T-helper 2 cell treated with Interferon-gamma antibody and Interleukin-4, amounts not matched to agents 5 μg/mL and 100 μg/mL, for 36 hours (primary cell): ENCODE measurements around the gene UNC45A.
A peak's percentile ranks its signal among the peaks of the same experiment; 100 is the strongest.

Experiments used
- DNase-seq: peaks from one replicate; pipeline ENCODE4 v3.0.0; 2021; ENCODE audit warnings: low spot score
- H3K27ac Mint-ChIP-seq: one replicate; pipeline ENCODE4 v1.8.0; 2021; ENCODE audit warnings: mild to moderate bottlenecking, mixed read lengths
- H3K27me3 Mint-ChIP-seq: one replicate; pipeline ENCODE4 v1.8.0; 2021; ENCODE audit warnings: low read depth, mixed read lengths
- H3K36me3 Mint-ChIP-seq: one replicate; pipeline ENCODE4 v1.8.0; 2021; ENCODE audit warnings: low read depth, mixed read lengths
- H3K4me1 Mint-ChIP-seq: one replicate; pipeline ENCODE4 v1.8.0; 2021; ENCODE audit warnings: low read depth, mixed read lengths
- H3K4me3 Mint-ChIP-seq: one replicate; pipeline ENCODE4 v1.8.0; 2022; ENCODE audit warnings: mild to moderate bottlenecking, moderate library complexity, mixed read lengths
- H3K9me3 Mint-ChIP-seq: one replicate; pipeline ENCODE4 v1.8.0; 2021; ENCODE audit warnings: mixed read lengths

UNC45A gene

DNA sequence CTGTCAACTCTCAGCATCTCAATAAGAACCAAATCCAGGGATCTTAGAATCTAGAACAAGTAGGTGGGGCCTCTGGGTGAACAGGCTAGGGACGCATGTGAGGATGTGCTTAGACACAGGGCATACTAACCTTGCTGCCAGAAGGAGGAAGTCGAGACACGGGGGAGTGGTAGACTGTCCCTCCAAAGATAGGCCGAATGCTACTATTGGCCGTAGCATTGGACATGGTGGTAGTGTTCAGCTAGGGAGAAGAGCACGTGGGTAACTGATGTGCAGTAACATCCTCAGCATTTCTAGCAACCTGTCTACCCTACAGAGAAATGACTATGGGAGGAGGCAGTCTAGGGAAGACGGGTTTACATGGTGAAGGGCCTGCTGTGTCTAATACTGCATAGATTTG, 35.2 kb downstream of the UNC45A start:
- H3K27me3 Mint-ChIP-seq: no peaks in the 10 kb centered on the region

GRCh38 chr15:90972133-90972532, 37.0 kb downstream of the UNC45A start:
- H3K27me3 Mint-ChIP-seq: no peaks in the 10 kb centered on the region
- no peaks in the 10 kb centered on the region for H3K4me1 Mint-ChIP-seq
- no peak for DNase-seq
- H3K4me3 Mint-ChIP-seq: no peak overlapping the region
- no peaks in the 10 kb centered on the region for H3K9me3 Mint-ChIP-seq
- peaks cover 71% of the 10 kb centered on the region for H3K36me3 Mint-ChIP-seq
- H3K27ac Mint-ChIP-seq: no peak overlapping the region

More for the DNA sequence above, 35.2 kb downstream of the UNC45A start:
- Mint-ChIP-seq H3K36me3 (peaks cover 70% of the 10 kb centered on the region), H3K4me1 (no peaks in the 10 kb centered on the region), H3K27ac (no peak overlapping the region), H3K9me3 (no peaks in the 10 kb centered on the region), H3K4me3 (no peak overlapping the region)
- no peak for DNase-seq

DNA sequence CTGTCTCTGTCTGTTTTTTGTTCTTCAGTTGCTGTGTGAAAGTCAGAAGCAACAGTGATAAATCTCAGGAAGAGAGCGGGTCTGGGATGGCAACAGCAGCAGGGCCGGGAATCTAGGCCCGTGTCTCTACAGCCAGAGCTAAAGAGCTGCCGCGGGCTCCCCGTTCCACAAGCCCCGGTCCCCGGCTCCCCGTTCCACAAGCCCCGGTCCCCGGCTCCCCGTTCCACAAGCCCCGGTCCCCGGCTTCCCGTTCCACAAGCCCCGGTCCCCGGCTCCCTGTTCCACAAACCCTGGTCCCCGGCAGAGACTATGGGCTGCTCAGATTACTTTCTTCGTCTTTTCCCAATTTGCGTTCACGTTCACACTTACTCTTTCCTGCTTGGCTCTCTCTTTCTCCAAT, 39.1 kb downstream of the UNC45A start:
- no peak overlapping the region for H3K4me3 Mint-ChIP-seq
- no peaks in the 10 kb centered on the region for H3K9me3 Mint-ChIP-seq
- H3K36me3 Mint-ChIP-seq: peaks cover 68% of the 10 kb centered on the region
- no peak for DNase-seq
- no peaks in the 10 kb centered on the region for H3K4me1 Mint-ChIP-seq
- H3K27ac Mint-ChIP-seq: no peak overlapping the region
- H3K27me3 Mint-ChIP-seq: no peaks in the 10 kb centered on the region

DNA sequence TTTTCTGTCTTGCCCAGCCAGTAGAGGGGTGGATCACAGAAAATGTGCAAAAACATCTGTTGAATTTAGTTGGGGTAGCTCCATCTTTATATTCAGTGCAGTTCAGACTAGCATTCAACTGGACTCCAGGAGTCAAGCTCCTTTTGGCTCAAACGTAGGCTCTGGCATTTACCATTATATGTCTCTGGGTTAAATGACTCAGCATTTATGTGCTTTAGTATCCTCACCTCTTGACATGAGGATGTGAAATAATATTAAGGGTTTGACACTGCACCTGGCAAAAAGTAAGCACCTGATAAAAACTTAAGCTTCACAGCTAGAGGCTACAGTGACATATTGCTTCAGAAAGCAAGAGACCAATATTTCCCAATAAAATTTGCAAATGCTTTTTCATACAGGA, 44.5 kb downstream of the UNC45A start:
- Mint-ChIP-seq H3K27me3 (no peaks in the 10 kb centered on the region), H3K9me3 (no peaks in the 10 kb centered on the region), H3K4me1 (peaks cover 23% of the 10 kb centered on the region), H3K27ac (peak overlapping the region; percentile 27), H3K4me3 (no peak overlapping the region), H3K36me3 (peaks cover 79% of the 10 kb centered on the region)
- DNase-seq: no peak

GRCh38 chr15:90981681-90982080, 46.6 kb downstream of the UNC45A start:
- Mint-ChIP-seq H3K9me3 (no peaks in the 10 kb centered on the region), H3K27me3 (no peaks in the 10 kb centered on the region), H3K4me3 (no peak overlapping the region), H3K27ac (no peak overlapping the region), H3K4me1 (peaks cover 25% of the 10 kb centered on the region), H3K36me3 (peaks cover 70% of the 10 kb centered on the region)
- no peak for DNase-seq

GRCh38 chr15:90982135-90982534, 47.0 kb downstream of the UNC45A start:
- no peaks in the 10 kb centered on the region for H3K27me3 Mint-ChIP-seq
- H3K9me3 Mint-ChIP-seq: no peaks in the 10 kb centered on the region
- H3K27ac Mint-ChIP-seq: peak overlapping the region; percentile 39
- H3K4me1 Mint-ChIP-seq: peaks cover 26% of the 10 kb centered on the region
- peaks cover 67% of the 10 kb centered on the region for H3K36me3 Mint-ChIP-seq
- DNase-seq: no peak
- H3K4me3 Mint-ChIP-seq: no peak overlapping the region

GRCh38 chr15:90986790-90987507, 51.9 kb downstream of the UNC45A start:
- no peak for DNase-seq
- Mint-ChIP-seq H3K4me3 (no peak overlapping the region), H3K27ac (peak overlapping the region; percentile 78), H3K36me3 (peaks cover 37% of the 10 kb centered on the region), H3K9me3 (no peaks in the 10 kb centered on the region), H3K27me3 (no peaks in the 10 kb centered on the region), H3K4me1 (peaks cover 49% of the 10 kb centered on the region)

DNA sequence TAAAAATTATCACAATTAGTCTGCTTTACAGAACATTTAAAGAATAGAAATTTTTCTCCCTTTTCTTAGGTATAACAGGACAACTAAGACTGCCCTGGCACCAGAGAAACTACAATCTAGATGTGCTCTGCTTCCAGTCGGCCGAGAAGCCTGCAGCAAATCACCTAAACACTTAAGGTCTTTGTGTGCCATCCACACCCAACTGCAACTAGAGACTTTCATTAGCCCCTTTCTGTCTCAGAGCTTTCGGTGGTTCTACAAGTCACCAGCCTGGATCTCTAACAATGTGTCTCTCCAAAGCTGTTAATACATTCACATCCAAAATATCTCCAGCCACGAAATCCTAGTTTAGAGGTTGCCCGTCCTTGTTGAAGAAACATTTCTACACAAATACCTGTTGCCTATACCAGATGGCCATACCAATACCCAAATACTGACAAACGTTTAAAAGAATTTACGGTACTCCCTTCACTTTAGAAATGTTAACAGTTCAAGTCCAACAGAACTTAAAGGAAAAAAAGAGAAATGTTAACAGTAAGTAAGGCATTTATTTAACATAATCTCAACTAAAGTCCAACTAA, 52.6 kb downstream of the UNC45A start:
- Mint-ChIP-seq H3K36me3 (peaks cover 36% of the 10 kb centered on the region), H3K27me3 (no peaks in the 10 kb centered on the region), H3K4me1 (peaks cover 50% of the 10 kb centered on the region), H3K27ac (peak overlapping the region; percentile 58), H3K9me3 (no peaks in the 10 kb centered on the region), H3K4me3 (peak overlapping the region; percentile 11)
- DNase-seq: no peak

DNA sequence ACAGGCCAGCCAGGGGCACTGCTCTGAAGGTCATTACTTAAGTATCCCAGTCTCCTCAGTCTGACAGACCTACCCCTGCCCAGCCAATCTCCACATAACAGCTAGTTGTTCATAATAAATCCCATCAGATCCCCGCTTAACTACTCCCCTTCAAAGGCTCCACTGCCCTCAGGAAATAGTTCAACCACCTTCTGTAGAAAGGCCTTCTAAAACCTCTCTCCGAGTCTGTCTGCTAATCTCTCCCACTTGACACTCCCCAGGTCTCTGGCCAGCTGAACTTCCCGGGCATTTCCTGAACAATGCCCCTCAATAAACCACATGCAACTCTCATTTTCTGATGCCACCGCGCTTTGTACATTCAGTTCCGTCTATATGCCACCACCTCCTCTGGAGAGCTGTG, 53.2 kb downstream of the UNC45A start:
- no peaks in the 10 kb centered on the region for H3K9me3 Mint-ChIP-seq
- peak overlapping the region; percentile 34 for H3K4me3 Mint-ChIP-seq
- peaks cover 34% of the 10 kb centered on the region for H3K36me3 Mint-ChIP-seq
- no peaks in the 10 kb centered on the region for H3K27me3 Mint-ChIP-seq
- H3K4me1 Mint-ChIP-seq: peaks cover 47% of the 10 kb centered on the region
- H3K27ac Mint-ChIP-seq: peak overlapping the region; percentile 79
- DNase-seq: no peak

DNA sequence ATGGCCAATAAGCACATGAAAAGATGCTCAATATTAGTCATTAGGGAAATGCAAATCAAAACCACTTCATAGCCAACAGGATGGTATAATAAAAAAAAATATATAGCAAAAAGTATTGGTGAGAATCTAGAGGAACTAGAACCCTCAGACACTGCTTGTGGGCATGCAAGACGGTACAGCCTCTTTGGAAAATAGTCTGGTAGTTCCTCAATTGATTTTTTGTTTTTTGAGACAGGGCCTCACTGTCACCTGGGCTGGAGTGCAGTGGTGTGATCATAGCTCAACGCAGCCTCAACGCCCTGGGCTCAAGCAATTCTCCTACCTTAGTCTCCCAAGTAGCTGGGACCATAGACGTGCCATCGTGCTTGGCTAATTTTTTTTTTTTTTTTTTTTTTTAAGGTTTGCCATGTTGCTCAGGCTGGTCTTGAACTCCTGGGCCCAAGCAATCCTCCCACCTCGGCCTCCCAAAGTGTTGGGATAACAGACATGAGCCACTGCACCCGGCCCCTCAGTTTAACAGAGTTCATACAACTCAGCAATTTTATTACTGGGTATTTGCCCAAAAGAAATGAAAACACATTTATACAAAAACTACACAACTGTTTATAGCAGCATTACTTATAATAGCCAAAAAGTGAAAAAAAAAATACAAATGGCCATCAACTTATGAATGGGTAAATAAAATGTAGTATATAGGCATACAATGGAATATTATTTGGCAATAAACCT, 54.1 kb downstream of the UNC45A start:
- Mint-ChIP-seq H3K36me3 (peaks cover 32% of the 10 kb centered on the region), H3K27me3 (no peaks in the 10 kb centered on the region), H3K4me3 (peak overlapping the region; percentile 34), H3K27ac (peak overlapping the region; percentile 79), H3K9me3 (no peaks in the 10 kb centered on the region), H3K4me1 (peaks cover 45% of the 10 kb centered on the region)
- DNase-seq: no peak

GRCh38 chr15:90990446-90990845, 55.4 kb downstream of the UNC45A start:
- no peaks in the 10 kb centered on the region for H3K9me3 Mint-ChIP-seq
- DNase-seq: no peak
- no peak overlapping the region for H3K4me3 Mint-ChIP-seq
- no peaks in the 10 kb centered on the region for H3K27me3 Mint-ChIP-seq
- no peak overlapping the region for H3K27ac Mint-ChIP-seq
- H3K4me1 Mint-ChIP-seq: peaks cover 45% of the 10 kb centered on the region
- peaks cover 29% of the 10 kb centered on the region for H3K36me3 Mint-ChIP-seq

DNA sequence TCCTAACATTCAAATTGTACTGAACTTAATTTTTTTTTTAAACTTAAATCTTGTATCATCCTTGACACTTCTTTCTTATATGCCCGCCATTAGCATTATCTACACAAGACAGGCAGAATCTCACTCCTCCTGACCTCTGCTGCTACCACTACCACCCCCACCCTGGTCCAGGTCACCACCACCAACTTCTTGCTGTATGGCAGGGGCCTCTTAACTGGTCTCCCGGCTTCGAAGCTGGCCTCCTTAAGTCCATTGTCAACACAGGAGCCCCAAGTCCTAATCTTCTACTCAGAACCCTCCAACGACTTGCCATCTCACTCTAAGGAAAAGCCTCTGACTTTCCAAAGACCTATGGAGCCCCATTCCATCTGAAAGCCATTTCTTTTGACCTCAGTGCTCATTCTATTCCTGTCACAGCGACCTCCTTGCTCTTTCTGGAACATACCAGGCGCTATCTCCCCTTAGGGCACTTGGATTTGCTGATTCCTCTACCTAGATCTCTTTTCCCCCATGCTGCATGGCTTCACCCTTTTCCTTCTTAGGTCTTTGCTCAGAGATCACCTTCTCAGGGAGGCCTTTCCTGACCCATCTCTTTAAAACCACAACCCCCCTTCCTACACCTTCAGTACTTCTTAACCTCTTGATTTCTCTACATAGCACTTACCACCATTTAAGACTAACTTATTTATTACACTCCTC, 56.7 kb downstream of the UNC45A start:
- DNase-seq: no peak
- Mint-ChIP-seq H3K4me1 (peaks cover 49% of the 10 kb centered on the region), H3K36me3 (peaks cover 28% of the 10 kb centered on the region), H3K9me3 (no peaks in the 10 kb centered on the region), H3K27ac (peak overlapping the region; percentile 46), H3K4me3 (peak overlapping the region; percentile 38), H3K27me3 (no peaks in the 10 kb centered on the region)

GRCh38 chr15:90994059-90994416, 59.0 kb downstream of the UNC45A start:
- DNase-seq: no peak
- peaks cover 33% of the 10 kb centered on the region for H3K4me1 Mint-ChIP-seq

More at GRCh38 chr15:90994059-90994416, 59.0 kb downstream of the UNC45A start:
- Mint-ChIP-seq H3K9me3 (no peaks in the 10 kb centered on the region), H3K27ac (peak overlapping the region; percentile 100), H3K4me3 (peak overlapping the region; percentile 100), H3K36me3 (peaks cover 46% of the 10 kb centered on the region), H3K27me3 (no peaks in the 10 kb centered on the region)
